ENCODE results near the gene OLFM2.

DNA sequence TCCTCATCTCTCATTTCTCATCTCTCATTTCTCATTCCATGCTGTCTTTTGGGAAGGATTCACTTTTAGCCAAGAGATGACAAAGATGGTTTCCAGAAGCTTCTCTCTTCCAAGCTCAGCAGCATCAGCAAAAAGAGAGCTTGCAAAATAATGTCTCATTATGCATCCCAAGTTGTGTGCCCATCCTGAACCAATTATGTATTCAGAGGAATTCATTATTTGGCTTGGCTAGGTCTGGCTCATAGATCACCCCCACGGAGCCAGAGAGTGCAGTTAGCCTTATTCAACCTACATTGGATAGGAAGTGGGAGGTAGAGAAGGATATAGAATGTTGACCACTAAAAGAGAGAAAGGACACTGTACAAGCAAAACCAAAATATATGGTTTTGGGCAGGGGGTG lies 5.4 kb upstream of the OLFM2 start:
- no peak for TF ChIP-seq EZH2 (IDR thresholded peaks at IDR 0.05; ENCODE audit: insufficient read depth, poor library complexity, severe bottlenecking)
- no peak for TF ChIP-seq EZH2phosphoT487 (IDR thresholded peaks at IDR 0.05; ENCODE audit: insufficient read depth, low read depth)
